ENCODE measurements around the gene ERMARD. TPM values are rescaled to one million over a fixed set of nuclear protein-coding genes. Genes with fewer than 3 reads are reported as not detected.

ERMARD gene
- total RNA-seq, 1 experiment from 2014 or later, result 19.6 TPM

- no peak overlapping the region for H3K27ac ChIP-seq (ENCODE audit: low read depth, low read length, poor library complexity, severe bottlenecking)
- no peaks in the 10 kb centered on the region for H3K4me1 ChIP-seq (ENCODE audit: insufficient read depth, low read length, poor library complexity, severe bottlenecking)
- intact Hi-C loops (cut with micrococcal nuclease; ENCODE audit: unreplicated experiment), result no loop called here
- H3K36me3 ChIP-seq (ENCODE audit: insufficient read depth, low read length, poor library complexity, severe bottlenecking), result no peaks in the 10 kb centered on the region
- H3K9me3 ChIP-seq (ENCODE audit: low read depth, low read length, poor library complexity, severe bottlenecking), result no peaks in the 10 kb centered on the region
- ChIA-PET CTCF (no interaction called here), POLR2A (ENCODE audit: low non-redundant PET) (no interaction called here)
- TF ChIP-seq, protein P1, sequence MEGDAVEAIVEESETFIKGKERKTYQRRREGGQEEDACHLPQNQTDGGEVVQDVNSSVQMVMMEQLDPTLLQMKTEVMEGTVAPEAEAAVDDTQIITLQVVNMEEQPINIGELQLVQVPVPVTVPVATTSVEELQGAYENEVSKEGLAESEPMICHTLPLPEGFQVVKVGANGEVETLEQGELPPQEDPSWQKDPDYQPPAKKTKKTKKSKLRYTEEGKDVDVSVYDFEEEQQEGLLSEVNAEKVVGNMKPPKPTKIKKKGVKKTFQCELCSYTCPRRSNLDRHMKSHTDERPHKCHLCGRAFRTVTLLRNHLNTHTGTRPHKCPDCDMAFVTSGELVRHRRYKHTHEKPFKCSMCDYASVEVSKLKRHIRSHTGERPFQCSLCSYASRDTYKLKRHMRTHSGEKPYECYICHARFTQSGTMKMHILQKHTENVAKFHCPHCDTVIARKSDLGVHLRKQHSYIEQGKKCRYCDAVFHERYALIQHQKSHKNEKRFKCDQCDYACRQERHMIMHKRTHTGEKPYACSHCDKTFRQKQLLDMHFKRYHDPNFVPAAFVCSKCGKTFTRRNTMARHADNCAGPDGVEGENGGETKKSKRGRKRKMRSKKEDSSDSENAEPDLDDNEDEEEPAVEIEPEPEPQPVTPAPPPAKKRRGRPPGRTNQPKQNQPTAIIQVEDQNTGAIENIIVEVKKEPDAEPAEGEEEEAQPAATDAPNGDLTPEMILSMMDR (conservative IDR thresholded peaks at IDR 0.05; ENCODE audit: low read depth, low read length), result no peak
- no peak for TF ChIP-seq EZH2 (IDR thresholded peaks at IDR 0.05; ENCODE audit: borderline replicate concordance, low read depth, low read length, poor library complexity, severe bottlenecking)
- BruUV-seq (replicated peaks), result no TSS peak
- no peak overlapping the region for H3K4me3 ChIP-seq (ENCODE audit: low read depth, low read length, poor library complexity, severe bottlenecking)
- no peaks in the 10 kb centered on the region for H3K27me3 ChIP-seq (replicated peaks; ENCODE audit: insufficient read depth, low read depth, low read length, poor library complexity)
- no peak for DNase-seq (ENCODE audit: low spot score)
Observed at GRCh38 chr6:169783401-169783800, 32.0 kb downstream of the ERMARD start.

DNA sequence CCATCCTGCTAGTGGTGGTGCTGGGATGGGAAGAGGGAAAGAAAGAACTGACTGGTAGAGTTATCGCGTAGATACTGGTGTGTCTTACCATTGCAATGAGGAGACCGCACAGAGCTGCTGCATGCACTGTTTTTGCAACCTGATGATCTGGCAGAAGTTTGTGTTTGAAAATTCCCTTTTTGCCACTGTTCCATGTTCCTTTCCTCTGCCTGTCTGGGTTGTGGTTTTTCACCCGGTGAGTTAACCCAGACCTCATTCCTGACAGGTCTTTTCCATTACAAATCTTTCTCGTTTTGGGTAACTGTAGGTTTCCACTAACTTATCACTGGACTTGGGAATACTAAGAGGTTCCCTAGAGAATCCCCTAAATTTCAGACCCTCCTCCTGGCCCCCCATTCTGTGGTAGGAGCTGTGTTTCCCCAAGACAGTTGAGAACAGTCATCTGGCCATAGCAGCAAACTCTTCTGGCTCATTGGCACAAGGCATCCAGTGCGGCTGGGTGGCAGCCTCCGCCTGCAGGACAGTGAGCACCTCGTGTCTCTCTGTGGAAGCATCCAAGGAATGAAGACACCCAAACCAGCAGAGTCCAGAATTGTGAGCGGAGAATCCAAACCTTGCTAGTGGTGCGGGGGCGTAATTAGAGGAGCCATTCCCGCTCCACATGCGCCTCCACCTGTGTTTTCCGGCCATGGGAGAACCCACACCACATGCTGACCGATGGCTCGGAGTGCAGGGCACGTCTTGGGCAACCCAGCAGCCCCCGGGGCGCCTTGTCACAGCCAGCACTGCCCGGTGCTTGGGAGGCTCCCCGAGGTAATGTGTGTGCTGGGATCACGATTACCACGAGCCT lies 32.8 kb downstream of the ERMARD start:
- H3K27me3 ChIP-seq (replicated peaks; ENCODE audit: insufficient read depth, low read depth, low read length, poor library complexity), result no peaks in the 10 kb centered on the region
- DNase-seq (ENCODE audit: low spot score), result no peak
- H3K27ac ChIP-seq (ENCODE audit: low read depth, low read length, poor library complexity, severe bottlenecking), result no peak overlapping the region
- no TSS peak for BruUV-seq (replicated peaks)
- H3K4me1 ChIP-seq (ENCODE audit: insufficient read depth, low read length, poor library complexity, severe bottlenecking), result no peaks in the 10 kb centered on the region
- POLR2A ChIA-PET (ENCODE audit: low non-redundant PET), result no interaction called here
- no peaks in the 10 kb centered on the region for H3K9me3 ChIP-seq (ENCODE audit: low read depth, low read length, poor library complexity, severe bottlenecking)
- intact Hi-C loops (cut with micrococcal nuclease; ENCODE audit: unreplicated experiment), result no loop called here
- no peaks in the 10 kb centered on the region for H3K36me3 ChIP-seq (ENCODE audit: insufficient read depth, low read length, poor library complexity, severe bottlenecking)
- TF ChIP-seq, protein P1 (conservative IDR thresholded peaks at IDR 0.05; ENCODE audit: low read depth, low read length), result no peak
- TF ChIP-seq EZH2 (IDR thresholded peaks at IDR 0.05; ENCODE audit: borderline replicate concordance, low read depth, low read length, poor library complexity, severe bottlenecking), result no peak
- CTCF ChIA-PET, result no interaction called here
- no peak overlapping the region for H3K4me3 ChIP-seq (ENCODE audit: low read depth, low read length, poor library complexity, severe bottlenecking)

DNA sequence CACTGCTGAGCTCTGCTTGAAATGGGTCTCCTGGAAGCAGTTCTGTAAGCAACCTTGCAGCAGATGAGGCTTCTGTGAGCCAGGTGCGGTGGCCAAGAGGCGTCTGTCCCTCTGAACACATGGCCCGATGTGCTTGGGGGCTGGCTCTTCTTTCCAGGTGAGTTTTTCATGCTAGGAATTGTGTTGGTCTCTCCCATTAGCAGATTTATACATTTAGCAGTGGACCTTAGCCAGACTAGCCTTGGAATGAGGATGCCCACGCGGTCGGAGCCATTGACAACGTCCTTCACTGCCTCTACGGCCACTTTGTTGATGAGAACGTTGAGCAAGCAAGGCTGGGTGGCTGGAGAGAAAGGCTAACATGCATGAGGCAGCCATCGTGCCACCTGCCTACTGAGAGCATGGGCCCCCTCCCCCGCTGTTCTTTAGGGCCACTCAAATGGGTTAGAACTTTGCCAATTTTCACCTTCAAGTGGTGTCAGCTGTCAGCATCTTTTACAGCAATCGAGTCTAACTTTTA lies 33.5 kb downstream of the ERMARD start:
- intact Hi-C loops (cut with micrococcal nuclease; ENCODE audit: unreplicated experiment), result no loop called here
- no peak overlapping the region for H3K27ac ChIP-seq (ENCODE audit: low read depth, low read length, poor library complexity, severe bottlenecking)
- CTCF ChIA-PET, result no interaction called here
- no TSS peak for BruUV-seq (replicated peaks)
- POLR2A ChIA-PET (ENCODE audit: low non-redundant PET), result no interaction called here
- no peak overlapping the region for H3K4me3 ChIP-seq (ENCODE audit: low read depth, low read length, poor library complexity, severe bottlenecking)
- no peaks in the 10 kb centered on the region for H3K27me3 ChIP-seq (replicated peaks; ENCODE audit: insufficient read depth, low read depth, low read length, poor library complexity)
- TF ChIP-seq, protein P1 (conservative IDR thresholded peaks at IDR 0.05; ENCODE audit: low read depth, low read length), result no peak
- TF ChIP-seq EZH2 (IDR thresholded peaks at IDR 0.05; ENCODE audit: borderline replicate concordance, low read depth, low read length, poor library complexity, severe bottlenecking), result no peak
- H3K36me3 ChIP-seq (ENCODE audit: insufficient read depth, low read length, poor library complexity, severe bottlenecking), result no peaks in the 10 kb centered on the region
- no peaks in the 10 kb centered on the region for H3K9me3 ChIP-seq (ENCODE audit: low read depth, low read length, poor library complexity, severe bottlenecking)
- peaks cover 2% of the 10 kb centered on the region for H3K4me1 ChIP-seq (ENCODE audit: insufficient read depth, low read length, poor library complexity, severe bottlenecking)
- DNase-seq (ENCODE audit: low spot score), result no peak
